GM10847 (cell line): ENCODE data around the gene OR52L1.

Experiments used
- POLR2A ChIP-seq: IDR thresholded peaks from 2 replicates; pipeline ENCODE4 v1.6.1; 2011; ENCODE audit not compliant: insufficient read length; ENCODE audit errors: extremely low read depth

Gene OR52L1

DNA sequence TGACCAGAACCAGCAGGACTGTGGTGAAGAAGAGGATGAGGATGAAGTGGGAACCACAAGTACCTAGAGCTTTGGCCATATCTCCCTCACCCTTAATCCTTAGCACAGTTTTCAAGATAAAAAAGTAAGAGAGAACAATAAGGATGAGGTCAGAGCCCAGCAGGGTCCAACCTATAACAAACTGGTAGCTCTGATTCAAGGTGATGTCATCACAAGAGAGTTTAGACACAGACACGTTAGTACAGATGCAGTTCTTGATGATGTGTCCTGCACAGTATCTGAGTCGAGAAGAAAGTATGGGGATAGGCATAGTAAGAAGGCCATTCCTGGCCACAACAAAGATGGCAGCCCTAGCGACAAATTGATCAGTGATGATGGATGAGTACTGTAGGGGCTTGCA lies 19.1 kb downstream of the OR52L1 start:
- TF ChIP-seq POLR2A: no peak

DNA sequence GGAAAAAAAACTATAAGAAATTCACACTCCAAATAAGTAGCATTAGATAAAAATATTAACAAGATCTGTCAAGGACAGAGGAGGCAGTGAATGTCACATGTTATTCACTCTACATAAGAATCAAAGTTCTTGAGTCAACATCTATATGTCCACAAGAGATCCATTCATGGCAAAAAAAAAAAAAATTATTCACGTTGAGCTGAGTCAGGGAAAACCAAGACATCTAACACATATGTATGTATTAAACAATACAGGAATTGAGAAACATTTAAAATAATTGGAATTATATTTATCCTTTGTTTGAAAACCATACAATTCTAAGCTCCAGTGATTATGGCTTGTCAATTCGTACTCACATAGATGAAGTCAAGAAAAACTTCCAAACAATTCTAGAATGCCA lies 19.8 kb downstream of the OR52L1 start:
- no peak for TF ChIP-seq POLR2A

DNA sequence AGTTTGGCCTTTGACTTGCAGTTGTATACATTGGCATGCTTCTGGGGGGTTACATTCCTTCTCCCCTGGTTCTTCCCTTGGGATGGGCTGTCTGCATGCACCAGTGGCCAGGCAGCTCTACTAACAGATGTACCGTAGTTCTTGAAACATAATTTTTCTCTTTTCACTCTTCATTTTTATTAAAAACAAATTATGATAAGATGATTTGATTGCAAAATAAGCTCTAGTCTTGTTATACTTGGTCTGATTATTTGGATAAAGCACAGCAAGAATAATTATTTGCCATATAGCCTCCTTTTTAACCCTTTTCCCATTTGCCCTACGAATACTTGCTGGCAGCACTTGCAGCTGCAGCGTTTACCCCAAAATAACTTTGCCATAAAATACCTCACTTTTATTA lies 31.2 kb downstream of the OR52L1 start:
- TF ChIP-seq POLR2A: no peak

DNA sequence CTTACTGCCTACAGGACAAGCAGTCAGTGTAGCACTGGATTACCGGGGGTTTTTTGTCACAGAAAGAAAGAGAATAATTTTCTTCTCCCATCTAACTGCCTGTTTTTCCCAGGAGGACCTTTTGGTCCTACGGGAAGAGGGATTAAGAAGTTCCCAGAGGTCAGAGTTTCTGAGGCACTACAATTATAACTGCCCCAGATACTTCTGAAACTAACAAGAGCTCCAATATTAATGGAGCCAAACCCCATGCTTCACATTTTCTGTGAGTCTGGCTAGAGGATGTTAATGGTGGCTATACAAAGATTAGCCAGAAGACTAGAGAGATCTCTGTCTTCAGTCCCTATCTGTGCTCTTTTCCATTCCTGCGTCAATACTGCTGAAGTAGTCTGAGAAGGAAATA lies 44.8 kb downstream of the OR52L1 start, which contains the start of gene OR56A3:
Gene OR56A3 (plus strand): TSS at position 301 of the 400 bp plus-strand sequence. CDS start 5,096 bp downstream, outside the sequence.
- TF ChIP-seq POLR2A: no peak

DNA sequence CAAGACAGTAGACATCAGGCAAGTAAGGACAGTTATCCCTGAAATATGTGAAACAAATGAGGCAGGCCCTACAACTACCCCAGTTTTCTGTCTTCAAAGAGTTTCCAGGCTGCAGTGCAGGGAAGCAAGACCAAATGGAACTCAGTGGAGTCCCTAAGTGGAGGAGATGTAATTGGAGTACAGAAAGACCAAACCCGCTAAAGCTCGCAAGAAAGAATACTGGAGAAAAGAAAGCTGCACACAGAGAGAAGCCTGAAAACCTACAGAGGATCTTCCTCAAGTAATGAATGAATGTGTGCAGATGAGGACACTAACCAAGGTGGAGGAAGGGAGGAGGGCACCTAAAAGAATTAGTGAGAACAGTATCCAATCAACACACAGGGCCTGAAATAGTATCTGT lies 46.0 kb downstream of the OR52L1 start:
- no peak for TF ChIP-seq POLR2A

DNA sequence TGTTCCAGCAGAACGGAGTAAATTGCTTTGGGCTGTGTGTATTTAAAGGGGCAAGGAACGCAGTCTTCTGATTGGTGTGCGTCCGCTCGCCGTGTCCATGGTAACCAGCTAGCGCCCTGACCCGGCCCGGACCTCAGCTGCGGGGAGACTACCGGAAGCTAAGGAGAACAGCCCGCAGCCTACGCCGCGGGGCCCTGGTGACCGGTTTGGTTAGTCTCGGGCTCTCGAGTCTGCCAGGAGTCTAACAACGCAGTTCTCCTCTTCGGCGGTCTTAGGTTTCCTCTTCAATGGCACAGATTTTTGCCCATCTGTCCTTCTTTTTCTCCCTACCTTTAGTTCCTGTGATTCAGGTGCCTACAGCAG lies 48.2 kb downstream of the OR52L1 start:
- TF ChIP-seq POLR2A: no peak

GRCh38 chr11:5937868-5938602 lies 48.8 kb downstream of the OR52L1 start:
- TF ChIP-seq POLR2A: no peak
